Endothelial cell of umbilical vein (primary cell): ENCODE results near the gene GSKIP. TPM values are rescaled to one million over a fixed set of nuclear protein-coding genes. Genes with fewer than 3 reads are reported as not detected.

Experiments used
- BruUV-seq: library from RNA; stranded (reverse); fragments of 400-500 nt; replicated peaks from 2 replicates; lab custom pipeline; 2021; lab: Mats Ljungman, UMichigan
- CTCF ChIA-PET: fragments of 300-600, 350-600 bp; sonication (Branson Sonifier 250); formaldehyde crosslinking; loops from one replicate; lab custom pipeline; 2021; ENCODE audit warnings: antibody characterized with exemption, inconsistent platforms; lab: Charles Lee
- POLR2A ChIA-PET: fragments of 300-600, 350-600 bp; sonication (Branson Sonifier 250); formaldehyde crosslinking; loops from one replicate; lab custom pipeline; 2021; ENCODE audit warnings: antibody characterized with exemption, inconsistent platforms; lab: Charles Lee
- DNase-seq: peaks from one replicate; pipeline ENCODE4 v3.0.0-alpha.2; 2011; ENCODE audit warnings: low read depth, low spot score
- FAIRE-seq: peaks from 2 replicates; lab custom pipeline; 2011; peaks lifted over from hg19 to GRCh38; lab: Jason Lieb, UNC
- H2AFZ ChIP-seq: 2 replicates; pipeline ENCODE4 v1.6.0; 2012; ENCODE audit warnings: low read depth, low read length, control low read depth, inconsistent platforms
- H3K27ac ChIP-seq: 2 replicates; pipeline ENCODE4 v1.5.1; 2011; ENCODE audit warnings: low read depth, mild to moderate bottlenecking, control low read depth, low read length, moderate library complexity; ENCODE audit not compliant: insufficient read depth
- H3K27me3 ChIP-seq, 2 experiments: 2 replicates each; pipeline versions ENCODE4 v1.6.0 to v1.6.1; 2011; ENCODE audit warnings: low read length in 2 of 2, mixed read lengths in 1 of 2; ENCODE audit not compliant: control insufficient read depth in 2 of 2, insufficient read depth in 2 of 2
- H3K36me3 ChIP-seq, 2 experiments: 2 replicates in 1 of 2; 3 replicates in 1 of 2; pipeline ENCODE4 v1.5.1; 2011; ENCODE audit warnings: low read length in 2 of 2, mild to moderate bottlenecking in 1 of 2, moderate library complexity in 1 of 2; ENCODE audit not compliant: control insufficient read depth in 2 of 2, insufficient read depth in 2 of 2; ENCODE audit errors: extremely low read depth in 1 of 2
- H3K4me1 ChIP-seq: 3 replicates; pipeline ENCODE4 v1.5.1; 2011; ENCODE audit warnings: mild to moderate bottlenecking, low read length; ENCODE audit not compliant: control insufficient read depth, insufficient read depth; ENCODE audit errors: extremely low read depth
- H3K4me2 ChIP-seq: 2 replicates; pipeline ENCODE4 v1.6.1; 2011; ENCODE audit warnings: low read length, control low read depth, mixed read lengths; ENCODE audit not compliant: insufficient read depth
- H3K4me3 ChIP-seq, 3 experiments: fragments of 200-600 bp in 1 of 3; sonication (generic), shearing (Covaris generic) in 1 of 3; replicated peaks in 1 of 3; 2 replicates each; pipeline ENCODE4 v1.5.1; 2011 to 2016; ENCODE audit warnings: control low read depth in 3 of 3, low read length in 3 of 3, mild to moderate bottlenecking in 2 of 3, inconsistent platforms in 1 of 3, low read depth in 1 of 3, moderate library complexity in 1 of 3; ENCODE audit not compliant: insufficient read depth in 1 of 3
- H3K79me2 ChIP-seq: 2 replicates; pipeline ENCODE4 v1.6.0; 2012; ENCODE audit warnings: low read length, inconsistent platforms; ENCODE audit not compliant: control insufficient read depth, insufficient read depth
- H3K9ac ChIP-seq: replicated peaks from 2 replicates; pipeline ENCODE3; 2011; ENCODE audit warnings: low read length, control low read depth; ENCODE audit not compliant: insufficient read depth; ENCODE audit errors: extremely low read depth
- H3K9me1 ChIP-seq: replicated peaks from 3 replicates; pipeline ENCODE4 v1.6.0; 2011; ENCODE audit warnings: mild to moderate bottlenecking, low read length; ENCODE audit not compliant: control insufficient read depth, insufficient read depth; ENCODE audit errors: extremely low read depth
- H3K9me3 ChIP-seq: replicated peaks from 2 replicates; pipeline ENCODE4 v1.5.1; 2012; ENCODE audit warnings: low read length, inconsistent platforms; ENCODE audit not compliant: control insufficient read depth, insufficient read depth
- H4K20me1 ChIP-seq: replicated peaks from 2 replicates; pipeline ENCODE3; 2011; ENCODE audit warnings: mild to moderate bottlenecking, low read length; ENCODE audit not compliant: control insufficient read depth, insufficient read depth; ENCODE audit errors: extremely low read depth
- CTCF ChIP-seq, 2 donors: IDR thresholded peaks; 1 replicate in 1 of 2; 2 replicates in 1 of 2; pipeline ENCODE4 v1.5.1; 2011; ENCODE audit warnings: low read length in 2 of 2, mild to moderate bottlenecking in 2 of 2, moderate library complexity in 2 of 2, control low read depth in 1 of 2, inconsistent platforms in 1 of 2, low read depth in 1 of 2; ENCODE audit not compliant: insufficient read depth in 1 of 2; ENCODE audit errors: extremely low read depth in 1 of 2
- EZH2 ChIP-seq: IDR thresholded peaks from 2 replicates; pipeline ENCODE4 v1.6.1; 2012; ENCODE audit warnings: borderline replicate concordance, low read depth, mild to moderate bottlenecking, moderate library complexity, low read length, inconsistent platforms; ENCODE audit not compliant: severe bottlenecking
- FOS ChIP-seq: IDR thresholded peaks from 2 replicates; pipeline ENCODE4 v1.6.1; 2011; ENCODE audit warnings: mild to moderate bottlenecking, low read length, moderate library complexity, borderline replicate concordance; ENCODE audit not compliant: insufficient read depth
- GATA2 ChIP-seq: IDR thresholded peaks from 2 replicates; pipeline ENCODE4 v1.7.0; 2011; ENCODE audit warnings: low read depth, mild to moderate bottlenecking, moderate library complexity, mixed read lengths, low read length; ENCODE audit not compliant: insufficient read length, insufficient read depth
- JUN ChIP-seq: IDR thresholded peaks from 2 replicates; pipeline ENCODE4 v1.6.1; 2011; ENCODE audit warnings: borderline replicate concordance, low read depth; ENCODE audit not compliant: insufficient read length, insufficient read depth
- MAX ChIP-seq: IDR thresholded peaks from 2 replicates; pipeline ENCODE4 v1.6.1; 2011; ENCODE audit not compliant: insufficient read depth, insufficient read length
- MYC ChIP-seq: IDR thresholded peaks from one replicate; pipeline ENCODE4 v1.6.1; 2011; ENCODE audit warnings: mild to moderate bottlenecking, low read depth, low read length
- POLR2A ChIP-seq: IDR thresholded peaks from 2 replicates; pipeline ENCODE4 v1.6.1; 2012; ENCODE audit warnings: low read depth, mild to moderate bottlenecking, control low read depth, low read length
- POLR2AphosphoS5 ChIP-seq: IDR thresholded peaks from 2 replicates; pipeline ENCODE4 v1.6.1; 2012; ENCODE audit warnings: low read depth, mild to moderate bottlenecking, control low read depth, low read length, moderate library complexity; ENCODE audit not compliant: insufficient read depth
- dilution Hi-C: fragments of 300-500 bp; cut with MboI; formaldehyde crosslinking; loops from one replicate; pipeline ENCODE4 v1.15.0; 2019; ENCODE audit warnings: low sequenced_read_pairs; ENCODE audit not compliant: extremely low pct_ligation_motif_present
- intact Hi-C: fragments of 100-400 bp; cut with micrococcal nuclease; formaldehyde crosslinking; loops from one replicate; pipeline ENCODE4 v1.10.0; 2022
- polyA plus RNA-seq, 4 experiments: library from polyadenylated mRNA; depleted of rRNA in 3 of 4; stranded (reverse) in 3 of 4; unstranded in 1 of 4; fragments of >200 nt; gene quantifications; 2 replicates each; pipeline versions ENCODE4 v1.2.1 to v1.2.3, GENCODE V29; 2011 to 2012; ENCODE audit warnings: missing spikeins in 1 of 4
- total RNA-seq: library from RNA; stranded (reverse); gene quantifications from 2 replicates; pipeline ENCODE4 v1.2.3, GENCODE V29; 2021

Gene GSKIP
- total and polyA plus RNA-seq, 2 donors (not counting 3 experiments of a cell fraction or from before 2014, with no cell fraction given), result 9.2 to 15.9 TPM

- H3K4me2 ChIP-seq, result peak overlapping the region; percentile 75
- TF ChIP-seq FOS (no peak), EZH2 (no peak), MAX (no peak), MYC (no peak), GATA2 (no peak), POLR2A (no peak), JUN (no peak), CTCF (IDR thresholded peaks at IDR 0.05; ENCODE audit: extremely low read depth in 1 of 2, insufficient read depth in 1 of 2, low read depth in 1 of 2, low read length in 2 of 2) (no peak), POLR2AphosphoS5 (no peak)
- BruUV-seq, result no TSS peak
- dilution Hi-C loops (no loop called here), intact Hi-C loops (loop anchor here (1.0 kb wide), 1 partner anchor 66 kb away; no protein-coding TSS in a partner anchor)
- no peaks in the 10 kb centered on the region for H3K9me3 ChIP-seq
- no peaks in the 10 kb centered on the region for H3K9me1 ChIP-seq
- H4K20me1 ChIP-seq, result no peaks in the 10 kb centered on the region
- CTCF ChIA-PET, result no interaction called here
- peaks cover 47% of the 10 kb centered on the region for H3K79me2 ChIP-seq
- H3K4me3 ChIP-seq, result no peak overlapping the region
- no peak for FAIRE-seq
- no peak overlapping the region for H3K27ac ChIP-seq
- peaks cover 21% of the 10 kb centered on the region for H3K4me1 ChIP-seq
- no peaks in the 10 kb centered on the region for H3K27me3 ChIP-seq
- H3K9ac ChIP-seq, result no peak overlapping the region
- no peak overlapping the region for H2AFZ ChIP-seq
- no peaks in the 10 kb centered on the region for H3K36me3 ChIP-seq
- POLR2A ChIA-PET, result no interaction called here
- no peak for DNase-seq
Observed at GRCh38 chr14:96364962-96365361, 1.6 kb downstream of the GSKIP start.
